ENCODE measurements around the gene UGGT2.
"Not testable (repeated sequence)": the region's sequence is repeated elsewhere in the genome, so short reads cannot be mapped to it uniquely, and the experiment has no call there.

UGGT2 gene

DNA sequence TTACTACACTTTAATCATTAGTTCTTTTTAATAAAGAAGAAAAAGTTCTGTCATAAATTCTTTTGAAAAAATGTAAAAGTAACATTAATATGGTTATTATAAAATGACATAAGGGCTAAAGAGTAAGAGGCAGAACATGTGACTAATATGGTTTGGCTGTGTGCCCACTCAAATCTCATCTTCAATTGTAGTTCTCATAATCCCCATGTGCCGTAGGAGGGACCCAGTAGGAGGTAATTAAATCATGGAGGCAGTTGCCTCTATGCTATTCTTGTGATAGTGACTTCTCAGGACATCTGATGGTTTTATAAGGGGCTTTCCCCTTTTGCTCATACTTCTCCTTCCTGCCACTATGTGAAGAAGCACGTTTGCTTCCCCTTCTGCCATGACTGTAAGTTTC lies 104.5 kb downstream of the UGGT2 start:
- TF ChIP-seq, protein P1, sequence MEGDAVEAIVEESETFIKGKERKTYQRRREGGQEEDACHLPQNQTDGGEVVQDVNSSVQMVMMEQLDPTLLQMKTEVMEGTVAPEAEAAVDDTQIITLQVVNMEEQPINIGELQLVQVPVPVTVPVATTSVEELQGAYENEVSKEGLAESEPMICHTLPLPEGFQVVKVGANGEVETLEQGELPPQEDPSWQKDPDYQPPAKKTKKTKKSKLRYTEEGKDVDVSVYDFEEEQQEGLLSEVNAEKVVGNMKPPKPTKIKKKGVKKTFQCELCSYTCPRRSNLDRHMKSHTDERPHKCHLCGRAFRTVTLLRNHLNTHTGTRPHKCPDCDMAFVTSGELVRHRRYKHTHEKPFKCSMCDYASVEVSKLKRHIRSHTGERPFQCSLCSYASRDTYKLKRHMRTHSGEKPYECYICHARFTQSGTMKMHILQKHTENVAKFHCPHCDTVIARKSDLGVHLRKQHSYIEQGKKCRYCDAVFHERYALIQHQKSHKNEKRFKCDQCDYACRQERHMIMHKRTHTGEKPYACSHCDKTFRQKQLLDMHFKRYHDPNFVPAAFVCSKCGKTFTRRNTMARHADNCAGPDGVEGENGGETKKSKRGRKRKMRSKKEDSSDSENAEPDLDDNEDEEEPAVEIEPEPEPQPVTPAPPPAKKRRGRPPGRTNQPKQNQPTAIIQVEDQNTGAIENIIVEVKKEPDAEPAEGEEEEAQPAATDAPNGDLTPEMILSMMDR (IDR thresholded peaks at IDR 0.05; ENCODE audit: low read depth, low read length, missing control alignments) = no peak
- DNase-seq (ENCODE audit: extremely low read depth, low read depth) = peak; percentile 29
- H3K4me3 ChIP-seq (replicated peaks; ENCODE audit: low read depth, low read length) = no peak overlapping the region

GRCh38 chr13:95937714-95938320 lies 115.4 kb downstream of the UGGT2 start:
- no peak for DNase-seq (ENCODE audit: extremely low read depth, low read depth)
- H3K4me3 ChIP-seq (replicated peaks; ENCODE audit: low read depth, low read length) = no peak overlapping the region
- TF ChIP-seq, protein P1 (IDR thresholded peaks at IDR 0.05; ENCODE audit: low read depth, low read length, missing control alignments) = no peak

GRCh38 chr13:95931300-95932025 lies 121.7 kb downstream of the UGGT2 start:
- DNase-seq (ENCODE audit: extremely low read depth, low read depth) = no peak
- TF ChIP-seq, protein P1 (IDR thresholded peaks at IDR 0.05; ENCODE audit: low read depth, low read length, missing control alignments) = no peak
- H3K4me3 ChIP-seq (replicated peaks; ENCODE audit: low read depth, low read length) = no peak overlapping the region

DNA sequence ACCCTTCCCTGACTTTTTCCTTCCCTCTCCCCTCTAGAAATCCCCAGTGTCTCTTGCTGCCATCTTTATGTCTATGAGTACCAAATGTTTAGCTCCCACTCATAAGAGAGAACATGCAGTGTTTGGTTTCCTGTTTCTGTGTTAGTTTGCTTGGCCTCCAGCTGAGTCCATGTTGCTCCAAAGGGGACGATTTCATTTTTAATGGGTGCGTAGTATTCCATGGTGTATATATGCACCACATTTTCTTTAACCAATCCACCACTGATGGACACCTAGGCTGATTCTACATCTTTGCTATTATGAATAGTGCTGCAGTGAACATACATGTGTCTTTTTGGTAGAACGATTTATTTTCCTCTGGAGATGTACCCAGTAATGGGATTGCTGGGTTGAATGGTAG lies 123.8 kb downstream of the UGGT2 start:
- DNase-seq (ENCODE audit: extremely low read depth, low read depth) = no peak
- TF ChIP-seq, protein P1 (IDR thresholded peaks at IDR 0.05; ENCODE audit: low read depth, low read length, missing control alignments) = no peak
- H3K4me3 ChIP-seq (replicated peaks; ENCODE audit: low read depth, low read length) = no peak overlapping the region

DNA sequence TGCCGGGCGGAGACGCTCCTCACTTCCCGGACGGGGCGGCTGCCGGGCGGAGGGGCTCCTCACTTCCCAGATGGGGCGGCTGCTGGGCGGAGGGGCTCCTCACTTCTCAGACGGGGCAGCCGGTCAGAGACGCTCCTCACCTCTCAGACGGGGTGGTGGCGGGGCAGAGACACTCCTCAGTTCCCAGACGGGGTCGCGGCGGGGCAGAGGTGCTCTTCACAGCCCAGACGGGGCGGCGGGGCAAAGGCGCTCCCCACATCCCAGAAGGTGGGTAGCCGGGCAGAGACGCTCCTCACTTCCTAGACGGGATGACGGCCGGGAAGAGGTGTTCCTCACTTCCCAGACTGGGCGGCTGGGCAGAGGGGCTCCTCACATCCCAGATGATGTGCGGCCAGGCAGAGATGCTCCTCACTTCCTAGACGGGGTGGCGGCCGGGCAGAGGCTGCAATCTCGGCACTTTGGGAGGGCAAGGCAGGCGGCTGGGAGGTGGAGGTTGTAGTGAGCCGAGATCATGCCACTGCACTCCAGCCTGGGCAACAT lies 124.8 kb downstream of the UGGT2 start:
- not testable (repeated sequence) for DNase-seq (ENCODE audit: extremely low read depth, low read depth); H3K4me3 ChIP-seq (replicated peaks; ENCODE audit: low read depth, low read length)

GRCh38 chr13:95926231-95926630 lies 127.0 kb downstream of the UGGT2 start:
- DNase-seq (ENCODE audit: extremely low read depth, low read depth) = no peak
- TF ChIP-seq, protein P1 (IDR thresholded peaks at IDR 0.05; ENCODE audit: low read depth, low read length, missing control alignments) = no peak
- H3K4me3 ChIP-seq (replicated peaks; ENCODE audit: low read depth, low read length) = no peak overlapping the region

DNA sequence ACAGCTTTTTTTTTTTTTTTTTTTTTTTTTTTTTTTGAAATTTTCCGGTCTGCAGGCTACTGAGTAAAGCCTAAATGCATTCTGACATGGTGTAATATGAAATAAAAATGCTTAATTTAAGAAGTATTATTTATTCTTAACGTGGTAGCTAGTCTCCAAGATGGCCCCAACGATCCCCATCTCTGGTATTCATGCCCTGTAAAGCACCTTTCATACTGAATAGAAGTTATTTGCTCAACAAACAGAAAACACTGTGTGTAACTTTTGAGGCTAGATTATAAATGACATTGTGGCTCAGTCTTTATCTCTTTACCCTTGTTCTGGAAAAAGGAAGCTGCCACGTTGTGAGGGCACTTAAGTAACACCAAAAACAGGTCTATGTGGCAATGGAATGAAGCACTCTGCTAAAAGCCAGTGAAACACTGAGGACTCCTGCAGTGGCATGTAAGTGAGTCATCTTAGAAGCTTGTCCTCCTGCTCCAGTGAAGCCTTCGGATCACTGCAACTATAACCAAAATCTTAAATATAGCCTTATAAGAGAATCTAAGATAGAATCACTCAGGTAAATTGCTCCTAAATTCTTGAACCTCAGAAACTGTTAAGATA lies 128.7 kb downstream of the UGGT2 start:
- DNase-seq (ENCODE audit: extremely low read depth, low read depth) = no peak
- TF ChIP-seq, protein P1 (IDR thresholded peaks at IDR 0.05; ENCODE audit: low read depth, low read length, missing control alignments) = no peak
- H3K4me3 ChIP-seq (replicated peaks; ENCODE audit: low read depth, low read length) = no peak overlapping the region

All from HFF-Myc (cell line).